ENCODE data around the gene TRIM14. TPM values are rescaled to one million over a fixed set of nuclear protein-coding genes. Genes with fewer than 3 reads are reported as not detected.

TRIM14 gene
- total RNA-seq, 3 donors from 2014 or later = 8.8 to 14.9 (median 14.6) TPM

DNA sequence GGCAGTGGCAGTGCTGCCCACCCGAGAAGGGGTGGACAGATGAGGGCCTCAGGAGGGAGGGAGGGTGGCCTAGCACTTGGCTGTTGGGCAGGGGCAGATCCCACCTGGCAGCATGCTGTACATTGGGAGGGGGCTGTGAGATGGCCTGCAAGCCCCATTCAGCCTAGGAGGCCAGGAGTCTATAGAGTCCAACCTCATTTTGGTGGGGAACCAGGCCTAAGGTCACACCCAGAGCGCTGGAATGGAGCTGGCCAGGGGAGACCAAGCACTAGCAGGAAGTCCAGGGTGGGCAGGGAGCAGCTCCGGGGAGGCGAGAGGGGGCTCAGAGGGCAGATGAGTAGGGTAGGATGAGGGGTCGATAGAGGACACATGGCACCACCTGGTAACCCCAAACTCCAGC lies 22.9 kb downstream of the TRIM14 start:
- Histone ChIP-seq H3K27ac (no peak overlapping the region), H3K9me3 (no peaks in the 10 kb centered on the region), H3K4me3 (no peak overlapping the region), H3K4me1 (no peaks in the 10 kb centered on the region), H3K27me3 (no peaks in the 10 kb centered on the region), H3K36me3 (no peaks in the 10 kb centered on the region)
- TF ChIP-seq POLR2A (IDR thresholded peaks at IDR 0.05) = no peak
- TF ChIP-seq, protein P1, sequence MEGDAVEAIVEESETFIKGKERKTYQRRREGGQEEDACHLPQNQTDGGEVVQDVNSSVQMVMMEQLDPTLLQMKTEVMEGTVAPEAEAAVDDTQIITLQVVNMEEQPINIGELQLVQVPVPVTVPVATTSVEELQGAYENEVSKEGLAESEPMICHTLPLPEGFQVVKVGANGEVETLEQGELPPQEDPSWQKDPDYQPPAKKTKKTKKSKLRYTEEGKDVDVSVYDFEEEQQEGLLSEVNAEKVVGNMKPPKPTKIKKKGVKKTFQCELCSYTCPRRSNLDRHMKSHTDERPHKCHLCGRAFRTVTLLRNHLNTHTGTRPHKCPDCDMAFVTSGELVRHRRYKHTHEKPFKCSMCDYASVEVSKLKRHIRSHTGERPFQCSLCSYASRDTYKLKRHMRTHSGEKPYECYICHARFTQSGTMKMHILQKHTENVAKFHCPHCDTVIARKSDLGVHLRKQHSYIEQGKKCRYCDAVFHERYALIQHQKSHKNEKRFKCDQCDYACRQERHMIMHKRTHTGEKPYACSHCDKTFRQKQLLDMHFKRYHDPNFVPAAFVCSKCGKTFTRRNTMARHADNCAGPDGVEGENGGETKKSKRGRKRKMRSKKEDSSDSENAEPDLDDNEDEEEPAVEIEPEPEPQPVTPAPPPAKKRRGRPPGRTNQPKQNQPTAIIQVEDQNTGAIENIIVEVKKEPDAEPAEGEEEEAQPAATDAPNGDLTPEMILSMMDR (IDR thresholded peaks at IDR 0.05) = no peak
- no peak for DNase-seq (ENCODE audit: low spot score in 2 of 2)
- intact Hi-C loops (cut with DNase I; ENCODE audit: low total_unique reads) = no loop called here

DNA sequence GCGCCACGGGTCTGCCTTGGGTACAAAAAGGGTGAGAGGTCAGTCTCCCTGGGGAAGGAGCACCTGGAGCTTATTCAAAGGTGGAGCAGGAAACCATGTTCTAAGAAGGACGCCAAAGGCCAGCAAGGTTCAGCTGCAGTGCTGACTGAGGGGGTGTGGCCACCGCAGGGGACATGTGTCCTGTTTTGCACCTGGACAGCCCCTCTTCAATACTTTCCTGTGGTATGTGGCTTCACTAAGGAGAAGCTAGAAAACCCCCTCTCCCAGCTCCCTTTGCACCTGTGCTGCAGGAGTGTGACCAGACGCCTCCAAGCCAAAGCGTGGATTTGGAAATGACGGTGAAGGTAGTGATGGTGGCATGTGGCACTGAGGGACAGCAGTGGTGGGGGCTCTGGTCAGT lies 23.6 kb downstream of the TRIM14 start:
- no peak for DNase-seq (ENCODE audit: low spot score in 2 of 2)
- no peaks in the 10 kb centered on the region for H3K27me3 ChIP-seq
- H3K9me3 ChIP-seq = no peaks in the 10 kb centered on the region
- no peaks in the 10 kb centered on the region for H3K4me1 ChIP-seq
- H3K4me3 ChIP-seq = no peak overlapping the region
- no peak overlapping the region for H3K27ac ChIP-seq
- H3K36me3 ChIP-seq = no peaks in the 10 kb centered on the region
- TF ChIP-seq POLR2AphosphoS5 (IDR thresholded peaks at IDR 0.05) (no peak), POLR2A (IDR thresholded peaks at IDR 0.05) (no peak)
- TF ChIP-seq, protein P1 (IDR thresholded peaks at IDR 0.05) = no peak
- intact Hi-C loops (cut with DNase I; ENCODE audit: low total_unique reads) = no loop called here

DNA sequence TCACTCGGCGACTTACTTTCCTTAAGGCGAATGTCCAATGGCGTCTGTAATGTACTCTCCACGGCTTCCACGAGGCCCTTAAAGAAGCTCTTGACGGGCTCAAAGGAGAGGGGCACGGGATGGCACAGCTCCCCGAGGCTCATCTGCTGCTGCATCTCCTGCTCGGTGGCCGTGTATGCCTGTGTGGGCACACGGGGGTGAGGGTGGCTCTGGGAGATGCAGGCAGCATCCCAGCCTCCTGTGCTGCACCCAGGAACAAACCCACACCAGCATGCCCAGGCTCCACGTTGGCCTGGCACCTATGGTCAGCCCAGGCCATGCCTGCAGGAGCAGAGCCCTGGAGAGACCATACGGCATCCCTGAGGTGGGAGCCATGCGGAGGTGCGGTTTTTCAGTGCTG lies 24.2 kb downstream of the TRIM14 start:
- intact Hi-C loops (cut with DNase I; ENCODE audit: low total_unique reads) = no loop called here
- Histone ChIP-seq H3K4me3 (no peak overlapping the region), H3K4me1 (no peaks in the 10 kb centered on the region), H3K36me3 (no peaks in the 10 kb centered on the region), H3K9me3 (no peaks in the 10 kb centered on the region), H3K27me3 (no peaks in the 10 kb centered on the region), H3K27ac (no peak overlapping the region)
- no peak for DNase-seq (ENCODE audit: low spot score in 2 of 2)
- TF ChIP-seq POLR2AphosphoS5 (IDR thresholded peaks at IDR 0.05) = no peak
- TF ChIP-seq, protein P1 (IDR thresholded peaks at IDR 0.05) = no peak
- TF ChIP-seq POLR2A (IDR thresholded peaks at IDR 0.05) = no peak

DNA sequence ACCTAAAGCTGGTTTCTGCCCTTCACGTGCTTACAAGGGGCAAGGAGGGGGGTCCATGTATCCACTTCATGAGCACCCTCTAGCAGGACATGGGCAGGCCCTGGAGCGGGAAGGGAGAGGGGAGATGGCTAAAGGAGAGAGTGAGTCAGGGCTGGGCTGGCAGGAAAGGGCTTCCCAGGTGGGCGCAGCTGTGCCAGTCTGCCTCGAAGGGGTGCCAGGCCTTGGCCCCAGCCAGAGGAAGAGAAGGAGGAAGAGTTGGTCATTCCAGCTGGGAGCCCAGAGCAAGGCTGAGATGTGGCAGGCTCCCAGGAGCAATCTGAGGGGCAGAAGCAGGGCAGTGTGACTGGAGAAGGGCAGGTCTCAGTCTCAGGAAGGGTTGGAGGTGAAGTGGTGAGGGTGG lies 24.7 kb downstream of the TRIM14 start:
- TF ChIP-seq, protein P1 (IDR thresholded peaks at IDR 0.05) = no peak
- TF ChIP-seq POLR2AphosphoS5 (IDR thresholded peaks at IDR 0.05) (no peak), POLR2A (IDR thresholded peaks at IDR 0.05) (no peak)
- no peak overlapping the region for H3K4me3 ChIP-seq
- H3K27me3 ChIP-seq = no peaks in the 10 kb centered on the region

DNA sequence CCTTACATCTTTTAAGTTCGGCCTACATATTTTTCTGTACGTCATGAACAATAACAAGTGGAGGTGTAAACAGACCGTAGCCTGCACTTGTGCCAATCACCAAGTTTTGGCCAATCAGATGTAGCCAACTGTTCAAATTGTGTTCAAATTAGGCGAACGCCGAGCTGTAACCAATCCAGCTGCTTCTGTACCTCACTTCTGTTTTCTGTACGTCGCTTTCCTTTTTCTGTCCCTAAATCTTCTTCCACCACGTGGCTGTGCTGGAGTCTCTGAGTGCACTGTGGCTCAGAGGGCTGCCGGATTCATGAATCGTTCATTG lies 26.4 kb downstream of the TRIM14 start:
- H3K27ac ChIP-seq = no peak overlapping the region
- no peaks in the 10 kb centered on the region for H3K27me3 ChIP-seq
- H3K9me3 ChIP-seq = no peaks in the 10 kb centered on the region
- no peaks in the 10 kb centered on the region for H3K4me1 ChIP-seq
- intact Hi-C loops (cut with DNase I; ENCODE audit: low total_unique reads) = no loop called here
- DNase-seq (ENCODE audit: low spot score in 2 of 2) = no peak
- H3K4me3 ChIP-seq = no peak overlapping the region
- no peaks in the 10 kb centered on the region for H3K36me3 ChIP-seq
- no peak for TF ChIP-seq POLR2A (IDR thresholded peaks at IDR 0.05)
- TF ChIP-seq, protein P1 (IDR thresholded peaks at IDR 0.05) = no peak
- no peak for TF ChIP-seq POLR2AphosphoS5 (IDR thresholded peaks at IDR 0.05)

More for the DNA sequence above, 24.7 kb downstream of the TRIM14 start:
- no peaks in the 10 kb centered on the region for H3K4me1 ChIP-seq
- no peaks in the 10 kb centered on the region for H3K9me3 ChIP-seq
- no peak overlapping the region for H3K27ac ChIP-seq
- DNase-seq (ENCODE audit: low spot score in 2 of 2) = no peak
- no peaks in the 10 kb centered on the region for H3K36me3 ChIP-seq
- intact Hi-C loops (cut with DNase I; ENCODE audit: low total_unique reads) = no loop called here

All from breast epithelium (tissue), 4 donors.